Measurements from ENCODE around the gene METTL25B. TPM values are rescaled to one million over a fixed set of nuclear protein-coding genes. Genes with fewer than 3 reads are reported as not detected.

The METTL25B gene
- total and polyA plus RNA-seq, 10 of the 15 experiments (the other 5 are each of a cell fraction or from before 2014, with no cell fraction given) = 5.9 to 25.2 (median 13.5) TPM

- no peak for TF ChIP-seq MEF2B (IDR thresholded peaks at IDR 0.05; ENCODE audit: partially characterized antibody, poor library complexity, severe bottlenecking)
- no peak for TF ChIP-seq SRF (IDR thresholded peaks at IDR 0.05; ENCODE audit: low read depth in 2 of 2, low read length in 2 of 2)
- TF ChIP-seq ESRRA (IDR thresholded peaks at IDR 0.05; ENCODE audit: low read length) = no peak
- no peak for TF ChIP-seq EP300 (IDR thresholded peaks at IDR 0.05; ENCODE audit: borderline replicate concordance in 1 of 2, control insufficient read depth in 1 of 2, low read depth in 2 of 2, low read length in 2 of 2)
- no peak for TF ChIP-seq BMI1 (IDR thresholded peaks at IDR 0.05; ENCODE audit: borderline replicate concordance)
- no peak; a peak in 1 of 4 replicates for TF ChIP-seq IKZF2 (IDR thresholded peaks at IDR 0.05)
- TF ChIP-seq ATF3 (IDR thresholded peaks at IDR 0.05; ENCODE audit: borderline replicate concordance, extremely low read depth, low read depth, low read length) = no peak
- TF ChIP-seq RELB (IDR thresholded peaks at IDR 0.05; ENCODE audit: low read depth) = peak; percentile 44; the same call in 1 of the 2 replicates
- TF ChIP-seq NRF1 (conservative IDR thresholded peaks at IDR 0.05; ENCODE audit: low read depth, low read length) = 0 out of 2 replicates have a peak, but pooled peaks have one; percentile 12
- no peak for TF ChIP-seq ZBED1 (IDR thresholded peaks at IDR 0.05; ENCODE audit: borderline replicate concordance)
- TF ChIP-seq NBN (IDR thresholded peaks at IDR 0.05) = no peak
- no peak for TF ChIP-seq NFYB (IDR thresholded peaks at IDR 0.05; ENCODE audit: insufficient read depth, low read depth, low read length)
- TF ChIP-seq ZNF274 (IDR thresholded peaks at IDR 0.05; ENCODE audit: insufficient read depth, insufficient read length) = no peak
- TF ChIP-seq SMARCA5 (IDR thresholded peaks at IDR 0.05) = peak; percentile 31; the same call in 1 of the 2 replicates
- peak in 1 of 2 experiments; percentile 63; a peak in 2 of 4 replicates for TF ChIP-seq ETV6 (conservative IDR thresholded peaks at IDR 0.05 in 1 of 2, IDR thresholded peaks at IDR 0.05 in 1 of 2; ENCODE audit: borderline replicate concordance in 1 of 2, low read depth in 1 of 2)
- peak; percentile 87 for TF ChIP-seq GABPA (IDR thresholded peaks at IDR 0.05; ENCODE audit: low read depth)
- no peak for TF ChIP-seq HDAC2 (IDR thresholded peaks at IDR 0.05)
- TF ChIP-seq ATF7 (IDR thresholded peaks at IDR 0.05; ENCODE audit: low read depth) = no peak
- peak; percentile 70; the same call in 1 of the 2 replicates for TF ChIP-seq PML (IDR thresholded peaks at IDR 0.05; ENCODE audit: low read length)
- TF ChIP-seq MLLT1 (IDR thresholded peaks at IDR 0.05) = peak; percentile 13
- no peak for TF ChIP-seq STAT3 (IDR thresholded peaks at IDR 0.05; ENCODE audit: low read depth, low read length)
- TF ChIP-seq BCLAF1 (IDR thresholded peaks at IDR 0.05) = no peak
- no peak for TF ChIP-seq TCF12 (IDR thresholded peaks at IDR 0.05; ENCODE audit: low read depth, low read length)
- TF ChIP-seq POLR2AphosphoS2 (IDR thresholded peaks at IDR 0.05; ENCODE audit: low read depth, low read length) = no peak
- TF ChIP-seq POU2F2 (IDR thresholded peaks at IDR 0.05; ENCODE audit: borderline replicate concordance, low read depth, low read length) = 0 out of 3 replicates have a peak, but pooled peaks have one; percentile 43
Observed at GRCh38 chr1:156727926-156728598, at the start of gene METTL25B (continued).

All from GM12878 (cell line).